ENCODE data around the gene GABARAP. TPM values are rescaled to one million over a fixed set of nuclear protein-coding genes. Genes with fewer than 3 reads are reported as not detected.

The GABARAP gene
- total RNA-seq, 6 experiments from 2014 or later, result 238 to 330 (median 244) TPM

GRCh38 chr17:7195971-7196370, 46.3 kb downstream of the GABARAP start:
- WGBS (ENCODE audit: insufficient coverage, low coverage, low lambda C conversion rate, missing lambda C conversion rate), result 60% methylated on average over 1 of the region's 12 CpGs
- ATAC-seq (no peak), DNase-seq (peak in 1 of 3 donors; percentile 17)

DNA sequence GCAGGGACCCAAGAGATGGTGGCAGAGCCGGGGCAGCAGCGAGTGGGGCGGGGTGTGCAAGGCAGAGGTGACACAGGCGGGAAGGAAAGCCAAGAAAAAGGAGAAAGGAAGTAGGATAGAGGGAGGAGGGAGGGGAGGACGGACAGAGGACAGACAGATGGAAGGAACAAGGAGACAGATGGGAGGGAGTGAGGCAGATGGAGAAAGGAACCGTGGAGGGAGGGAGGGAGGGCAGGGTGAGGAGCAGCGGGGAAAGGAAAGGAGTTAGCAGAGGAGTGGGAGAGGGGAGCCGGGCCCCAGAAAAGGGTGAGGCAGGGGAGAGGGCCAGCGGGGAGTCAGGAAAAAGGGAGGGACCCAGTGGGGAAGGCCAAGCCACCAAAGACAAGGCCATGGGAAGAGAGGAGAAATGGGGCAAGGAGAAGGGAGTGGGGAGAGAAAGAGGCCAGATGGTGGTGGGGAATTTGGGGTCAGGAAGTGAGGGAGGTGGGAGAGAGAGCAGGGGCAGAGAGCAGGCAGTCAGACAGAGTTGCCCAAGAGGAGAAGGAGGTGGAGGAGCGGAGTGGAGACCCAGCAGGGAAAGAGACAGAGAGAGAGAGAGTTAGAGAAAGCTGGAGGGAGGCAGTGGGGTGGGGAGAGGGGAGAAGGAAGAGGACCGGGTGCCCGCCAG, 49.8 kb downstream of the GABARAP start:
- ATAC-seq (no peak), DNase-seq (peak in 1 of 3 donors; percentile 31)
- H3K36me3 ChIP-seq, result no peaks in the 10 kb centered on the region
- 82% methylated on average over 10 of the region's 12 CpGs for WGBS (ENCODE audit: insufficient coverage, low coverage, low lambda C conversion rate, missing lambda C conversion rate)
- intact Hi-C loops (cut with DNase I), result no loop called here
- TF ChIP-seq CTCF (IDR thresholded peaks at IDR 0.05) (no peak), POLR2A (IDR thresholded peaks at IDR 0.05) (no peak)
- H3K9me3 ChIP-seq, result no peaks in the 10 kb centered on the region
- H3K4me1 ChIP-seq, result no peaks in the 10 kb centered on the region
- H3K4me3 ChIP-seq, result no peak overlapping the region
- no peaks in the 10 kb centered on the region for H3K27me3 ChIP-seq
- no peak overlapping the region for H3K27ac ChIP-seq

More at GRCh38 chr17:7195971-7196370, 46.3 kb downstream of the GABARAP start:
- no peaks in the 10 kb centered on the region for H3K4me1 ChIP-seq
- intact Hi-C loops (cut with DNase I), result no loop called here
- H3K4me3 ChIP-seq, result no peak overlapping the region
- H3K27ac ChIP-seq, result no peak overlapping the region
- H3K27me3 ChIP-seq, result no peaks in the 10 kb centered on the region
- H3K9me3 ChIP-seq, result no peaks in the 10 kb centered on the region
- H3K36me3 ChIP-seq, result no peaks in the 10 kb centered on the region
- TF ChIP-seq POLR2A (IDR thresholded peaks at IDR 0.05) (no peak), CTCF (IDR thresholded peaks at IDR 0.05) (no peak)

DNA sequence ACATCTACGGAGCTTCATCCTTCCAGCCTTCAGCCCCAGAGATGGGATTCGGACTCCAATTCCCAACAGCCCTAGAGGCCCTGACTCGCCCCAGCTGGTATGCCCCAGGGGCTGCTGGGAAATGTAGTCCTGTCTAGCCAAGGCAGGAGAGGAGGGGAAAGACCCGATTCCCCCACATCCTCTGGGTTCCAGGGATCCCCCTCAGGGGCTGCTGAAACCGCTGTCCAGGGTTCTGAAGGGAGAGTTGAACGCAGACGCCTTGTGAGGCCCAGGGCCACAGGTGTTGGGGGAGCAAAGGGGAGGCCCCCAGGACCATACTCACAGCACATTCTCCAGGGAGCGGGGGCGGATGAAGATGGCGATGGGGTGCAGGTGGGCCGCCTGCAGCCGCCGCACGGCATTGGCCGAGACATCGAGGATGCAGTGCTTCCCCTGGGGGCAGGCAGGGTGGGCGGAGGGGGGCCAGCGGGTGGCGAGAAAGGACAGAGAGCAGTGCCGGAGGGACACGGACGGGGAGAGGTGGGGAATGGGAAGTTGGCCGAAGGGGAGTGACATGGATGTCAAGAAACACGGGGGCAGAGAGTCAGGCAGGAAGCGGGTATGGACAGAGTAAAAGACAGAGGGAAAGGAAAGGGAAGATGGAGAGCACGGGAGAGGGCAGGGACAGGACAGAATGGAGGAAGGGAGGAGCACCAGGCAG, 50.5 kb downstream of the GABARAP start:
- no peaks in the 10 kb centered on the region for H3K27me3 ChIP-seq
- H3K4me3 ChIP-seq, result no peak overlapping the region
- H3K27ac ChIP-seq, result no peak overlapping the region
- DNase-seq, result peak in 2 of 3 donors; percentile 67 to 71
- no peaks in the 10 kb centered on the region for H3K9me3 ChIP-seq
- ATAC-seq, result peak; percentile 85 to 87 (median 86)
- TF ChIP-seq POLR2A (IDR thresholded peaks at IDR 0.05) (no peak), CTCF (IDR thresholded peaks at IDR 0.05) (no peak)
- intact Hi-C loops (cut with DNase I), result no loop called here
- no peaks in the 10 kb centered on the region for H3K36me3 ChIP-seq
- no peaks in the 10 kb centered on the region for H3K4me1 ChIP-seq
- WGBS (ENCODE audit: insufficient coverage, low coverage, low lambda C conversion rate, missing lambda C conversion rate), result 64% methylated on average over 20 of the region's 26 CpGs

- Histone ChIP-seq H3K36me3 (no peaks in the 10 kb centered on the region), H3K4me1 (no peaks in the 10 kb centered on the region), H3K9me3 (no peaks in the 10 kb centered on the region), H3K4me3 (no peak overlapping the region), H3K27me3 (no peaks in the 10 kb centered on the region), H3K27ac (no peak overlapping the region)
- TF ChIP-seq POLR2A (IDR thresholded peaks at IDR 0.05) (no peak), CTCF (IDR thresholded peaks at IDR 0.05) (no peak)
- WGBS (ENCODE audit: insufficient coverage, low coverage, low lambda C conversion rate, missing lambda C conversion rate), result 69% methylated on average over 3 of the region's 12 CpGs
- ATAC-seq, result no peak
- intact Hi-C loops (cut with DNase I), result no loop called here
- peak in 2 of 3 donors; percentile 37 to 45 for DNase-seq
These were observed 51.2 kb downstream of the GABARAP start for GRCh38 chr17:7191069-7191468.
